ENCODE results near the gene MYRIP.
"Not testable (repeated sequence)": the region's sequence is repeated elsewhere in the genome, so short reads cannot be mapped to it uniquely, and the experiment has no call there.

Gene MYRIP

GRCh38 chr3:39808467-39809180 lies 785 bp upstream of the MYRIP start:
- H3K9me3 ChIP-seq (ENCODE audit: low read length): no peaks in the 10 kb centered on the region
- peaks cover 17 to 26% of the 10 kb centered on the region in 2 donors for H3K27me3 ChIP-seq (ENCODE audit: control insufficient read depth in 1 of 2, insufficient read depth in 2 of 2, low read length in 2 of 2)
- peak overlapping the region in 1 of 2 donors; percentile 46 for H3K4me3 ChIP-seq (ENCODE audit: low read depth in 1 of 2, low read length in 2 of 2)
- no peaks in the 10 kb centered on the region for H3K36me3 ChIP-seq (ENCODE audit: insufficient read depth, low read length)
- H3K4me1 ChIP-seq (ENCODE audit: insufficient read depth, low read length): no peaks in the 10 kb centered on the region
- H3K27ac ChIP-seq (ENCODE audit: low read depth, low read length): no peak overlapping the region
- no peak overlapping the region for H3K9ac ChIP-seq (ENCODE audit: low read length)

GRCh38 chr3:39809995-39810595 lies 686 bp downstream of the MYRIP start:
- Histone ChIP-seq H3K27ac (ENCODE audit: low read depth, low read length) (no peak overlapping the region), H3K27me3 (ENCODE audit: control insufficient read depth in 1 of 2, insufficient read depth in 2 of 2, low read length in 2 of 2) (peaks cover 17 to 26% of the 10 kb centered on the region in 2 donors), H3K4me1 (ENCODE audit: insufficient read depth, low read length) (no peaks in the 10 kb centered on the region), H3K4me3 (ENCODE audit: low read depth in 1 of 2, low read length in 2 of 2) (peak overlapping the region; percentile 46 to 49), H3K9ac (ENCODE audit: low read length) (no peak overlapping the region), H3K36me3 (ENCODE audit: insufficient read depth, low read length) (no peaks in the 10 kb centered on the region), H3K9me3 (ENCODE audit: low read length) (no peaks in the 10 kb centered on the region)

GRCh38 chr3:39810647-39811161 lies 1.3 kb downstream of the MYRIP start:
- Histone ChIP-seq H3K9me3 (ENCODE audit: low read length) (no peaks in the 10 kb centered on the region), H3K4me3 (ENCODE audit: low read depth in 1 of 2, low read length in 2 of 2) (no peak overlapping the region), H3K36me3 (ENCODE audit: insufficient read depth, low read length) (no peaks in the 10 kb centered on the region), H3K4me1 (ENCODE audit: insufficient read depth, low read length) (no peaks in the 10 kb centered on the region), H3K27me3 (ENCODE audit: control insufficient read depth in 1 of 2, insufficient read depth in 2 of 2, low read length in 2 of 2) (peaks cover 17 to 26% of the 10 kb centered on the region in 2 donors), H3K27ac (ENCODE audit: low read depth, low read length) (no peak overlapping the region), H3K9ac (ENCODE audit: low read length) (no peak overlapping the region)

- no peak overlapping the region for H3K27ac ChIP-seq (ENCODE audit: low read depth, low read length)
- no peak overlapping the region for H3K9ac ChIP-seq (ENCODE audit: low read length)
- H3K36me3 ChIP-seq (ENCODE audit: insufficient read depth, low read length): no peaks in the 10 kb centered on the region
- H3K4me1 ChIP-seq (ENCODE audit: insufficient read depth, low read length): no peaks in the 10 kb centered on the region
- H3K9me3 ChIP-seq (ENCODE audit: low read length): no peaks in the 10 kb centered on the region
- H3K4me3 ChIP-seq (ENCODE audit: low read depth in 1 of 2, low read length in 2 of 2): no peak overlapping the region
- peaks cover 17 to 26% of the 10 kb centered on the region in 2 donors for H3K27me3 ChIP-seq (ENCODE audit: control insufficient read depth in 1 of 2, insufficient read depth in 2 of 2, low read length in 2 of 2)
These were observed 2.2 kb downstream of the MYRIP start for GRCh38 chr3:39811561-39811960.

GRCh38 chr3:39812537-39812936 lies 3.1 kb downstream of the MYRIP start:
- Histone ChIP-seq H3K4me3 (ENCODE audit: low read depth in 1 of 2, low read length in 2 of 2) (no peak overlapping the region), H3K9ac (ENCODE audit: low read length) (no peak overlapping the region), H3K4me1 (ENCODE audit: insufficient read depth, low read length) (no peaks in the 10 kb centered on the region), H3K36me3 (ENCODE audit: insufficient read depth, low read length) (no peaks in the 10 kb centered on the region), H3K27ac (ENCODE audit: low read depth, low read length) (no peak overlapping the region), H3K27me3 (ENCODE audit: control insufficient read depth in 1 of 2, insufficient read depth in 2 of 2, low read length in 2 of 2) (peaks cover 17 to 26% of the 10 kb centered on the region in 2 donors), H3K9me3 (ENCODE audit: low read length) (no peaks in the 10 kb centered on the region)

GRCh38 chr3:39814007-39814406 lies 4.6 kb downstream of the MYRIP start:
- no peak overlapping the region for H3K4me3 ChIP-seq (ENCODE audit: low read depth in 1 of 2, low read length in 2 of 2)
- H3K4me1 ChIP-seq (ENCODE audit: insufficient read depth, low read length): no peaks in the 10 kb centered on the region

GRCh38 chr3:39819899-39820298 lies 10.5 kb downstream of the MYRIP start:
- Histone ChIP-seq H3K4me3 (ENCODE audit: low read depth in 1 of 2, low read length in 2 of 2) (no peak overlapping the region), H3K27me3 (ENCODE audit: control insufficient read depth in 1 of 2, insufficient read depth in 2 of 2, low read length in 2 of 2) (no peaks in the 10 kb centered on the region), H3K9me3 (ENCODE audit: low read length) (no peaks in the 10 kb centered on the region), H3K36me3 (ENCODE audit: insufficient read depth, low read length) (no peaks in the 10 kb centered on the region), H3K4me1 (ENCODE audit: insufficient read depth, low read length) (no peaks in the 10 kb centered on the region), H3K27ac (ENCODE audit: low read depth, low read length) (no peak overlapping the region), H3K9ac (ENCODE audit: low read length) (no peak overlapping the region)

More at GRCh38 chr3:39814007-39814406, 4.6 kb downstream of the MYRIP start:
- H3K36me3 ChIP-seq (ENCODE audit: insufficient read depth, low read length): no peaks in the 10 kb centered on the region
- H3K9me3 ChIP-seq (ENCODE audit: low read length): no peaks in the 10 kb centered on the region
- H3K9ac ChIP-seq (ENCODE audit: low read length): no peak overlapping the region
- no peak overlapping the region for H3K27ac ChIP-seq (ENCODE audit: low read depth, low read length)
- peaks cover 17 to 26% of the 10 kb centered on the region in 2 donors for H3K27me3 ChIP-seq (ENCODE audit: control insufficient read depth in 1 of 2, insufficient read depth in 2 of 2, low read length in 2 of 2)

GRCh38 chr3:39833764-39834163 lies 24.4 kb downstream of the MYRIP start:
- not testable (repeated sequence) for H3K4me1 ChIP-seq (ENCODE audit: insufficient read depth, low read length); H3K27me3 ChIP-seq (ENCODE audit: control insufficient read depth in 1 of 2, insufficient read depth in 2 of 2, low read length in 2 of 2); H3K4me3 ChIP-seq (ENCODE audit: low read depth in 1 of 2, low read length in 2 of 2); H3K36me3 ChIP-seq (ENCODE audit: insufficient read depth, low read length); H3K9ac ChIP-seq (ENCODE audit: low read length); H3K27ac ChIP-seq (ENCODE audit: low read depth, low read length); H3K9me3 ChIP-seq (ENCODE audit: low read length)

- no peaks in the 10 kb centered on the region for H3K9me3 ChIP-seq (ENCODE audit: low read length)
- H3K27ac ChIP-seq (ENCODE audit: low read depth, low read length): no peak overlapping the region
- no peaks in the 10 kb centered on the region for H3K27me3 ChIP-seq (ENCODE audit: control insufficient read depth in 1 of 2, insufficient read depth in 2 of 2, low read length in 2 of 2)
- no peak overlapping the region for H3K9ac ChIP-seq (ENCODE audit: low read length)
- no peaks in the 10 kb centered on the region for H3K4me1 ChIP-seq (ENCODE audit: insufficient read depth, low read length)
- no peak overlapping the region for H3K4me3 ChIP-seq (ENCODE audit: low read depth in 1 of 2, low read length in 2 of 2)
- H3K36me3 ChIP-seq (ENCODE audit: insufficient read depth, low read length): no peaks in the 10 kb centered on the region
These were observed 30.1 kb downstream of the MYRIP start for GRCh38 chr3:39839484-39839883.

- Histone ChIP-seq H3K4me3 (ENCODE audit: low read depth in 1 of 2, low read length in 2 of 2) (no peak overlapping the region), H3K36me3 (ENCODE audit: insufficient read depth, low read length) (no peaks in the 10 kb centered on the region), H3K9me3 (ENCODE audit: low read length) (no peaks in the 10 kb centered on the region), H3K4me1 (ENCODE audit: insufficient read depth, low read length) (no peaks in the 10 kb centered on the region), H3K27ac (ENCODE audit: low read depth, low read length) (no peak overlapping the region), H3K27me3 (ENCODE audit: control insufficient read depth in 1 of 2, insufficient read depth in 2 of 2, low read length in 2 of 2) (no peaks in the 10 kb centered on the region), H3K9ac (ENCODE audit: low read length) (no peak overlapping the region)
These were observed 34.0 kb downstream of the MYRIP start for GRCh38 chr3:39843440-39843839.

GRCh38 chr3:39848365-39848764 lies 39.0 kb downstream of the MYRIP start:
- Histone ChIP-seq H3K36me3 (ENCODE audit: insufficient read depth, low read length) (no peaks in the 10 kb centered on the region), H3K4me1 (ENCODE audit: insufficient read depth, low read length) (no peaks in the 10 kb centered on the region), H3K4me3 (ENCODE audit: low read depth in 1 of 2, low read length in 2 of 2) (no peak overlapping the region), H3K27me3 (ENCODE audit: control insufficient read depth in 1 of 2, insufficient read depth in 2 of 2, low read length in 2 of 2) (no peaks in the 10 kb centered on the region), H3K9ac (ENCODE audit: low read length) (no peak overlapping the region), H3K9me3 (ENCODE audit: low read length) (no peaks in the 10 kb centered on the region), H3K27ac (ENCODE audit: low read depth, low read length) (no peak overlapping the region)

Data from muscle layer of colon (tissue), 2 donors.